ENCODE results near the gene MUSK. TPM values are rescaled to one million over a fixed set of nuclear protein-coding genes. Genes with fewer than 3 reads are reported as not detected.

The MUSK gene
- total RNA-seq, 1 experiment from 2014 or later = not detected

- 0 out of 2 replicates have a peak, but pooled peaks cover under 1% of the 10 kb centered on the region for H3K36me3 Mint-ChIP-seq
- DNase-seq (ENCODE audit: low spot score) = no peak
- ChIA-PET POLR2A (no interaction called here), CTCF (no interaction called here)
- TF ChIP-seq AR (CRISPR knock-in tag; IDR thresholded peaks at IDR 0.05) = no peak
- TF ChIP-seq GRHL2 (CRISPR knock-in tag; IDR thresholded peaks at IDR 0.05; ENCODE audit: insufficient replicate concordance, severe bottlenecking) = no peak
- no peak for TF ChIP-seq NFE2L1 (CRISPR knock-in tag; IDR thresholded peaks at IDR 0.05)
- no peak for TF ChIP-seq ETV6 (CRISPR knock-in tag; IDR thresholded peaks at IDR 0.05)
- no peak for TF ChIP-seq ZNF138 (CRISPR knock-in tag; conservative IDR thresholded peaks at IDR 0.05)
- TF ChIP-seq ZMAT4 (CRISPR knock-in tag; IDR thresholded peaks at IDR 0.05) = no peak
- no peak for TF ChIP-seq ARID4B (CRISPR knock-in tag; IDR thresholded peaks at IDR 0.05; ENCODE audit: borderline replicate concordance)
- TF ChIP-seq ZNF425 (CRISPR knock-in tag; conservative IDR thresholded peaks at IDR 0.05) = no peak
- no peak for TF ChIP-seq PREB (CRISPR knock-in tag; IDR thresholded peaks at IDR 0.05; ENCODE audit: borderline replicate concordance)
- TF ChIP-seq CTCF (IDR thresholded peaks at IDR 0.05) = no peak
- no peak for TF ChIP-seq SMAD4 (CRISPR knock-in tag; IDR thresholded peaks at IDR 0.05)
- TF ChIP-seq CDX4 (CRISPR knock-in tag; IDR thresholded peaks at IDR 0.05; ENCODE audit: borderline replicate concordance) = no peak
- TF ChIP-seq USF2 (CRISPR knock-in tag; IDR thresholded peaks at IDR 0.05) = no peak
- no peaks in the 10 kb centered on the region for H3K9me3 Mint-ChIP-seq
- H3K27ac Mint-ChIP-seq = no peak overlapping the region
- no peak overlapping the region for H3K4me3 Mint-ChIP-seq
- ATAC-seq = no peak
- no peaks in the 10 kb centered on the region for H3K4me1 Mint-ChIP-seq
- H3K27me3 Mint-ChIP-seq (ENCODE audit: low read depth) = no peaks in the 10 kb centered on the region
Measured at GRCh38 chr9:110650991-110651411, 17.6 kb upstream of the MUSK start.
